Measurements from ENCODE around the gene EFHC1.

Gene EFHC1

DNA sequence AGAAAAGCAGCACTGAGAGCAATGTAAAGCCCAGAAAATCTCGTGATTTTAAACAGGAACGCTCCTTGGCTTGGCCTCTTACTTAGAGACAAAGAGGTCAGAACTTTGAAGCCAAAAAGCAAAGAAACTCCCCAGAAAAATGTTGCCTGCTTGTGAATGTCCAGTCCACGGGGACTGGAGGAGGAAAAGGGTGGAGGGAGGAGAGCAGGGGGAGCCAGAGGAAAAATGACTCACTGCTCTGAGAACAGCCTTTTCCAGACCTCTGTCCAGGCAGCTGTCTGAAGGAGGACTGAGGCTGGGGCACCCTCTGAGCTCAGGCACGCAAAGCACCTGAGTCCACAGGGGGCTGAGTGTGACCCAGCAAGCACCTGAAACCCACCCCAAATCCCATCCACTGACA is 92.1 kb downstream of the EFHC1 start:
- H3K9ac ChIP-seq (ENCODE audit: insufficient read length), result no peak overlapping the region

DNA sequence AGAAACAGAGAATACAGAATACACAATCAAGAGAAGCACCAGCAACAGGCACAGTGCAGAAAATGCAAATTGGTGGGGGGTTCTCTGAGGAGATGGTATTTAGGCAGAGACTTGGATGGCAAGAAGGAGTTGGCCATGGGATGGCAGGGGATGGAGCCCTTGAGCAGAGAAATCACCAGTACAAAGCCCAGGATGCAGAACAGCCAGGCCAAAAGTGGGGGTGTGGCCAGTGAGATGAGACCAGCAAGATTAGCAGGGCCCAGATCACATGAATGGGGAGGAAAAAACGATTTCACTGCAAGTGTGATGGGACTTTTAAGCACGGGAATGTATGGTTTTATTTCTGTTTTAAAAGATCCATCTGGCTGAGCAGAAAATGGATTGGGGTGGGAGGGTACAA is 93.3 kb downstream of the EFHC1 start:
- H3K27ac ChIP-seq, result no peak overlapping the region
- H3K9me3 ChIP-seq (ENCODE audit: low read depth, low read length), result no peaks in the 10 kb centered on the region
- TF ChIP-seq EZH2 (IDR thresholded peaks at IDR 0.05) (no peak), FOXP2 (optimal IDR thresholded peaks at IDR 0.05; ENCODE audit: control extremely low read depth, extremely low read length, insufficient read depth) (no peak), POLR2AphosphoS5 (IDR thresholded peaks at IDR 0.05; ENCODE audit: borderline replicate concordance, low read depth, low read length) (no peak)
- no peaks in the 10 kb centered on the region for H3K36me3 ChIP-seq (ENCODE audit: insufficient read depth, low read length)
- no peak for DNase-seq (ENCODE audit: low read depth, low spot score)
- no peak overlapping the region for H3K9ac ChIP-seq (ENCODE audit: insufficient read length)
- no peak overlapping the region for H3K4me3 ChIP-seq

More for the DNA sequence above, 92.1 kb downstream of the EFHC1 start:
- no peak for TF ChIP-seq FOXP2 (optimal IDR thresholded peaks at IDR 0.05; ENCODE audit: control extremely low read depth, extremely low read length, insufficient read depth)
- Histone ChIP-seq H3K4me3 (no peak overlapping the region), H3K27ac (no peak overlapping the region), H3K36me3 (ENCODE audit: insufficient read depth, low read length) (no peaks in the 10 kb centered on the region), H3K9me3 (ENCODE audit: low read depth, low read length) (no peaks in the 10 kb centered on the region)
- no peak for DNase-seq (ENCODE audit: low read depth, low spot score)

DNA sequence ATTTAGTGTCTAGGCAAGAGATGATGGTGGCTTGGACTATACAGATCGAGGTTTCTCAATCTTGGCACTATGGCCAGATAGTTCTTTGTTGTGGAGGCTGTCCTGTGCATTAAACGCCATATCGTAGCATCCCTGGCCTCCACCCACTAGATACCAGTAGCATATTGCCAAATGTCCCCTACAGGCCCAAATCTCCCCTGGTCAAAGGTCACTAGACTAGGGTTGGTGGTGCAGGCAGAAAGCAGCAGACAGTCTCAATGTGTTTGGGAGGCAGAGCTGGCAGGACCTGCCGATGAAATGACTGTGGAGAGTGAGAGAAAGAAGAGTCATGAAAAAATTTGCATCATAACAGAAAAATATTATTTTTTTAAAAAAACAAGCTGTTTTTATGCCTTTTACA is 93.8 kb downstream of the EFHC1 start:
- Histone ChIP-seq H3K27ac (no peak overlapping the region), H3K9ac (ENCODE audit: insufficient read length) (no peak overlapping the region)

DNA sequence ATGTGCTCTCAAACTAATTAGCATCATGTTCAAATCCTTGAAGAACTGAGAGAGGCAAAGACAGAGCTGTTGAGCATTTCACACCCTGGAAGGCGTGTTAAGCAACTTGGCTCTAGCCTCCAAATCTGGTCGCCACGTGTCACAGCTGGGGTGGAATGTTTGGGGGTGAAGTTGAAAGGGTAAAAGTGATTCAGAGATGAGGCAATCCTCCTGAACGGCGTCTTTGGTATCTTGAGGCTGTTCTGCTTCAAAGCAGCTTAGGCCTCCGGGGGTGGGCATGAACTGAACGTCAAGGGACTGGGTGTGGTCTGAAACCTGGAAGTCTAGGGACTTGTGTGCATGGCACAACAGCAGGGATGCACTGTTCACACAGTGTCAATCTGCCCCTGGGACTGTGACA is 94.4 kb downstream of the EFHC1 start:
- no peak for DNase-seq (ENCODE audit: low read depth, low spot score)
- H3K4me3 ChIP-seq, result no peak overlapping the region
- H3K9me3 ChIP-seq (ENCODE audit: low read depth, low read length), result no peaks in the 10 kb centered on the region
- H3K36me3 ChIP-seq (ENCODE audit: insufficient read depth, low read length), result no peaks in the 10 kb centered on the region
- H3K27ac ChIP-seq, result no peak overlapping the region
- H3K9ac ChIP-seq (ENCODE audit: insufficient read length), result no peak overlapping the region
- no peak for TF ChIP-seq FOXP2 (optimal IDR thresholded peaks at IDR 0.05; ENCODE audit: control extremely low read depth, extremely low read length, insufficient read depth)
- TF ChIP-seq POLR2AphosphoS5 (IDR thresholded peaks at IDR 0.05; ENCODE audit: borderline replicate concordance, low read depth, low read length), result no peak
- TF ChIP-seq EZH2 (IDR thresholded peaks at IDR 0.05), result no peak

More for the DNA sequence above, 93.8 kb downstream of the EFHC1 start:
- no peaks in the 10 kb centered on the region for H3K36me3 ChIP-seq (ENCODE audit: insufficient read depth, low read length)
- no peak for DNase-seq (ENCODE audit: low read depth, low spot score)
- H3K4me3 ChIP-seq, result no peak overlapping the region
- no peaks in the 10 kb centered on the region for H3K9me3 ChIP-seq (ENCODE audit: low read depth, low read length)
- TF ChIP-seq POLR2AphosphoS5 (IDR thresholded peaks at IDR 0.05; ENCODE audit: borderline replicate concordance, low read depth, low read length) (no peak), FOXP2 (optimal IDR thresholded peaks at IDR 0.05; ENCODE audit: control extremely low read depth, extremely low read length, insufficient read depth) (no peak), EZH2 (IDR thresholded peaks at IDR 0.05) (no peak)

DNA sequence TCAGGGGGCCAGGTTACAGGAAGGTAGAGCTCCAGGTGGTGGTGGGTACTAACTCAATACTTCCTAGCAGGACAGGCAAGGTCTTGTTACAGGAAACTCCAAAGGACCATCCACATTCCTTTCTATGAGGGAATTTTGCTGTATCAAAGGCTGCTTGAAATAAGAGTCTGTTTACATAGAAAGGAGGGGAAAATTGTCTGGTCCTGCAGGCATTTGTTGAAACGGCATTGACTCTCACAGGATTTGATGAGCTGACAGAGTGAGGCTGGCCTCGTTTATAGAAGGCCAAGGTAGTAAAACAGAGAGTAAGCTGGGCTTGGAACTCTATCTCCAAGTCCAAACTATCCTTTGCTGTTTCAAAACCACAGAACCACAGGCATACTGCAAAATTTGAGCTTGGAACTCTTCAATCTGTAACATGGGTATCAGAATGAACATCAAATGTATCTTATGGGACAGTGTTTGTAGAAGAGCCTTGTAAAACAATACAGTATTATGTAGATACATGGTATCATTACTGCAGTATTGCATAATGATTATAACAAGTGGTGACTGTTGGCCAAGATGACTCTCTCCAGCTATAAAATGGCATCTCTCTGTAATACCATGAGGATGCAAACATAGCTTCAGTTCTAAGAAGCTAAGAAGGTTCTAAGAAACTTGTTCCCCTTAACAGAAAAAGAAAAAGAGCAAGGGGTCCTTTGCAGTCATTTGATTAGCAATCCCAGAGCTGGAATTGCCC is 95.2 kb downstream of the EFHC1 start:
- TF ChIP-seq EZH2 (IDR thresholded peaks at IDR 0.05) (no peak), FOXP2 (optimal IDR thresholded peaks at IDR 0.05; ENCODE audit: control extremely low read depth, extremely low read length, insufficient read depth) (no peak), POLR2AphosphoS5 (IDR thresholded peaks at IDR 0.05; ENCODE audit: borderline replicate concordance, low read depth, low read length) (no peak)
- DNase-seq (ENCODE audit: low read depth, low spot score), result no peak
- no peak overlapping the region for H3K4me3 ChIP-seq
- H3K27ac ChIP-seq, result no peak overlapping the region
- no peaks in the 10 kb centered on the region for H3K36me3 ChIP-seq (ENCODE audit: insufficient read depth, low read length)
- no peaks in the 10 kb centered on the region for H3K9me3 ChIP-seq (ENCODE audit: low read depth, low read length)
- no peak overlapping the region for H3K9ac ChIP-seq (ENCODE audit: insufficient read length)

DNA sequence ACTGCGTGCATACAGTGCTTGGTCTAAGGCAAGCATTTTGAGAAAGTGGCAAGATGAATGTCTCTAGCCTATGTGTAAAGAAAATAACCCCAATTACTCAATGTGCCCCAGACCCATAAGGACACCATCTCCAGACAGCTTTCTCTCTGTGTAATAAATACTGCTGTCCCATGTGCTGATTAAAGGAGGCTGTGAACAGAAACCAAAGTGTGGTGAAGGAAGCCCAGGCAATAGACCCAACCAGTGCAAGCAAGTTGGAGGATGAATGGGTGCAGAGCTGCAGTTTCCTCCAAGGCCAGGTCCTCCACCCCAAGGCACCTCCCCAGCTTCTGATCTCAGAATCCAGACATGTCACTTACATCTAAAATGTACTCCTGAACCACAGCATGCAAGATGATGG is 96.1 kb downstream of the EFHC1 start:
- Histone ChIP-seq H3K9ac (ENCODE audit: insufficient read length) (no peak overlapping the region), H3K4me3 (no peak overlapping the region), H3K36me3 (ENCODE audit: insufficient read depth, low read length) (no peaks in the 10 kb centered on the region), H3K27ac (no peak overlapping the region), H3K9me3 (ENCODE audit: low read depth, low read length) (no peaks in the 10 kb centered on the region)
- DNase-seq (ENCODE audit: low read depth, low spot score), result no peak
- TF ChIP-seq FOXP2 (optimal IDR thresholded peaks at IDR 0.05; ENCODE audit: control extremely low read depth, extremely low read length, insufficient read depth) (no peak), POLR2AphosphoS5 (IDR thresholded peaks at IDR 0.05; ENCODE audit: borderline replicate concordance, low read depth, low read length) (no peak), EZH2 (IDR thresholded peaks at IDR 0.05) (no peak)

DNA sequence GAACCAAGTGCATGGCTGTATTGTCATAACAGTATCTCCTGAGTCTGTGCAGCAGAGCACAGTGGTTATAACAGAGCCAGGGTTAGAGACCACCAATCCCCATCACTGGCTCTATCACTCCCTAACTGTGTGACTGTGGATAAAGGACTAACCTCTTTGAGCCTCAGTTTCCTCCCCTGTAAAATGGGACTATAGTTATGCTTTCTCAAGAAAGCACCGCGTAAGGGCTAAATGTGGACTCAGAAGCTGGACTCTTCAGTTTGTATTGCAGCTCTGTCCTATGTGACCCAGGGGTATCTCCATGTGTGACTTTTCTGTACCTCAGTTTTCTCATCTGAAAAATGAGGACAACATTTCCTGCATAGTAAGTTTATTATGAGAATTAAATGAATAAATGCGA is 96.8 kb downstream of the EFHC1 start:
- no peak overlapping the region for H3K4me3 ChIP-seq
- H3K36me3 ChIP-seq (ENCODE audit: insufficient read depth, low read length), result no peaks in the 10 kb centered on the region
- no peak overlapping the region for H3K9ac ChIP-seq (ENCODE audit: insufficient read length)
- H3K27ac ChIP-seq, result no peak overlapping the region
- TF ChIP-seq POLR2AphosphoS5 (IDR thresholded peaks at IDR 0.05; ENCODE audit: borderline replicate concordance, low read depth, low read length) (no peak), FOXP2 (optimal IDR thresholded peaks at IDR 0.05; ENCODE audit: control extremely low read depth, extremely low read length, insufficient read depth) (no peak), EZH2 (IDR thresholded peaks at IDR 0.05) (no peak)
- no peak for DNase-seq (ENCODE audit: low read depth, low spot score)
- no peaks in the 10 kb centered on the region for H3K9me3 ChIP-seq (ENCODE audit: low read depth, low read length)

DNA sequence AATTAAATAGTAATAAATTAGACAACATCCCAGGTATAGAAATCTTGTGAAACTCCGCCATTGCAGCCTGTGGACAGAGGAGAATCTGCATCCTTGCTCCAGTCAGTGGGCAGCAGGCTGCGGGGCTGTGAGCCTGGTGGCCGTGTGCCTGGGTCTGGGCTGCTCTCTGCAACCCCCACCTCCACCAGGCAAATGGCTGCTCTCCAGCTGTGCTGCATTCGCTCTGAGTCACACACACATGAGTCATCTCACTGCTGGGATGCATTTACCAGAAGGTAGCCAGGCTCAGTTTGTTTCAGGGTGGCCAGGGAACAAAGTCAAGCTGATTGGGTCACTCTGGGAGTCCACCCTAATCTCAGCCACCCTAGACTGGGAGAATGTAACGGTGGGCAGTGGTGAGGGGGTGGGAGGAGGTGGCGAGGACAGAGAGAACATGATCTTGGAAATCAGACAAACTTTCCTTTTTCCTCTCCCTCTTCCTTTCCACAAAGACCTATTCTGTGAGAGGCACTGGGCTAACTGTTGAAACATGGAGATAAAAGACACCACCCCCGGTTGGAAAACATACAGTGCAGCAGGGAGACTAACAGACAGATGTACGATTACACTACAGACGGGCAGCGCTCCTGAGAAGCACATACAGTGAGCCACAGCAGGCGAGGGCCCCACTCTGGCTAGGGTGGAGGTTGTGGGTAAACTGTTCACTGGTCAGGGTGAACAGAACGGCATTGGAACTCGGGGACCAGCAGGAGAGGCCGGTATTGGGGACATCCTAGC is 97.5 kb downstream of the EFHC1 start:
- no peaks in the 10 kb centered on the region for H3K36me3 ChIP-seq (ENCODE audit: insufficient read depth, low read length)
- no peak for DNase-seq (ENCODE audit: low read depth, low spot score)
- no peak overlapping the region for H3K9ac ChIP-seq (ENCODE audit: insufficient read length)
- no peak overlapping the region for H3K27ac ChIP-seq
- no peaks in the 10 kb centered on the region for H3K9me3 ChIP-seq (ENCODE audit: low read depth, low read length)
- no peak overlapping the region for H3K4me3 ChIP-seq
- TF ChIP-seq FOXP2 (optimal IDR thresholded peaks at IDR 0.05; ENCODE audit: control extremely low read depth, extremely low read length, insufficient read depth) (no peak), EZH2 (IDR thresholded peaks at IDR 0.05) (no peak), POLR2AphosphoS5 (IDR thresholded peaks at IDR 0.05; ENCODE audit: borderline replicate concordance, low read depth, low read length) (no peak)

Measured in SK-N-MC (cell line).